NCI-H1436 (cell line): Measurements from ENCODE around the gene SAG.
"Not testable (repeated sequence)": the region's sequence is repeated elsewhere in the genome, so short reads cannot be mapped to it uniquely, and the experiment has no call there.

ENCODE experiments used
- DNase-seq: peaks from one replicate; lab custom pipeline; 2025; lab: John Stamatoyannopoulos, UW

SAG gene

DNA sequence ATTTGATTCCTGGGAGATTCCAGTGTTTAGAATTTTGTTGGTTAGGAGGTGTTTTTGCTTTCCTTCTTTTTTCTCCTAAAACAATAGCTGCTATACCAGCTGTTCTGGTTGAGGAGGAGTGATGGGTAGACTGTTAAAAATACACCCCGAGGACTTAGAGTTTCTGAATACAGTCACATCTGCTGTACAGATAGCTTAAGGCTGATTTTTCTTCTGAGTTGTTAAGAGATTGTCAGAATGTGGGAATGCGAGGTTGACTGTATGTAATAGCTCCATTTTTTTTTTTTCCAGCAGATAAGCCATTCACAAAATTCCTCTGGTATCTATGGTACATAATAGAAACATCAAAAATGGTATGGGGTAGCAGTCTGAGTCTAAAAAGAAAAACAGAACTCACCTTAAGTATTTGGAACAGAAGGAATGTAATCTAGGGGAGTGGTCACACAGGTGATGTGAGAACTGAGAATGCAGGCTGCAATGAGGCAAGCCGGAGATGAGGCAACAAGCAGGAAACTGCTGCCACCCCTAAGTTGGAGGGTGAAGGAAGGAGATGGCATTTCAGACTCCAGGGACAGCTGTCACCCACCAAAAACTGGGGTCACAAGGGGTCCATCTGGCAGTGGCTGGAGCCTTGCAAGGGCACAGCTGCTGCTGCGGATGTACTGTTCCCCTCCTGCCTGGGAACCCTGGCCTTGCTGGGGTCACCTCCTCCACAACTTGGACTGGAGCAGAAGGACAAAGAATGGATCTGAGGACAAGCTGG is 49.1 kb downstream of the SAG start:
- DNase-seq: no peak

DNA sequence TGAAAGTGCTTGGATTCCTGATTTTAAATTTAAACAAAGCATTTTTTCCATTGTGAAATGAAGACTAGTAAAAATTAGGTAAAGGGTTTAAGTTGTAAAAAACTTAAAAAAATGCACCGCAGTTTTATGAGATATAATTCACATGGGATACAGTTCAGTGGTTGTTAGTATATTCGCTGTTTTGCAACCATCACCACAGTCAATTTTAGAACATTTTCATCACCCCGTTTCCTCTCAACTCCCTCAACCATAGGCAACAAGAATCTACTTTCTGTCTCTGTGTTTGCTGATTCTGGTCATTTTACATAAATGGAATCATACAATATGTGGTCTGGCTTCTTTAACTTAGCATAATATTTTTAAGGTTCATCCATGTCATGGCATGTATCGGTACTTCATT is 50.7 kb downstream of the SAG start:
- no peak for DNase-seq

DNA sequence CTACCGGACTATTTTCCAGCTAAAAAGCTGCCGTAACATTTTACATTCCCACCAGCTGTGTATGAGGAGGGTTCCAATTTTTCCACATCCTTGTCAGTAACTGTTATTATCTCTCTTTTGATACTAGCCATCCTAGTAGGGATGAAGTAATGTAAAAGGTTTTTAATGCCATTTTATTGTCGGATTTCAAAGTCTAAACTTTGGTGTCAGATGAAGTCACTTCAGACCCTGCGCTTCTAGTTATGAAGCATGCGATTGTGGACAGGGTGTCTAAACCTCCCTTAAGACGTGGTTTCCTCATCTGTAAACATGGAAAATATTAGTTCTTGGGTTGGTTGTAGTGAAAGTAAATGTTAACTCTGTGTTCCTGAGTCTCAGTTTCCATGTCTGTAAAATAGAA is 51.3 kb downstream of the SAG start:
- no peak for DNase-seq

DNA sequence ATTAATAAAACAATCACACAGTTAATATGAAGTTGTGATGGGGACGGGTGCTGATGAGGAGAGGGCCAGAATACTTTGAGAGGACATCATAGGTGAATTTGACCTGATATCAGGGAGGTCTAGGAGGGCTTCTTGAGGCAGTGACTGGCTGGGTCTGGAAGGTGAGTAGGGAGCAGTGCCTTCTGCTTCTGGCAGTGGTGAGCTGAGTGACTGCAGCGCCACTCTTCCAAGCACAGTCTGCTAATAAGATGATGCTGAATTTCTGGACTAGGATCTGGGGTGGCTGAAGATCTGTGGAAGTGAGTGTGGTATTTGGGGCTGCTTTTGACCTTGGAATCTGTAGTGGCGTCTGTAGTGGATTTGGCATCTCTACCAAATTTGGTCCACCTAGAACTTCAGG is 52.2 kb downstream of the SAG start:
- DNase-seq: no peak

DNA sequence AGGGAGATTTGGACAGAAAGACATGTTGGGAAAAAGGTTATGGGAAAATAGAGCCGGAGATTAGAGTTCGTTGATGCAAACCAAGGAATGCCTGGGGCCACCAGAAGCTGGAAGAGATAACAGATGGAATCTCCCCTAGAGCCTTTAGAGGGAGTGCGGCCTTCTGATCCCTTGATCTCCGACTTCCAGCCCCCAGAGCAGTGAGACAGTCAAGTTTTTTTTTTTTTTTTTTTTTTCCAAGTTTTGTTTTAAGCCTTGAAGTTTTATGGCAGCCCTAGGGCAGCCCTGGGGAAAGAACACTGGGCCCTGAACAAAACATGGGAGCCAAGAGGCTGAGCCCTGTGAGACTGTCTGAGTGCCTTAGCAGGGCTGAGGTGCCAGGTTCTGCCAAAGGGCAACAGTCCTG is 53.2 kb downstream of the SAG start:
- DNase-seq: no peak

DNA sequence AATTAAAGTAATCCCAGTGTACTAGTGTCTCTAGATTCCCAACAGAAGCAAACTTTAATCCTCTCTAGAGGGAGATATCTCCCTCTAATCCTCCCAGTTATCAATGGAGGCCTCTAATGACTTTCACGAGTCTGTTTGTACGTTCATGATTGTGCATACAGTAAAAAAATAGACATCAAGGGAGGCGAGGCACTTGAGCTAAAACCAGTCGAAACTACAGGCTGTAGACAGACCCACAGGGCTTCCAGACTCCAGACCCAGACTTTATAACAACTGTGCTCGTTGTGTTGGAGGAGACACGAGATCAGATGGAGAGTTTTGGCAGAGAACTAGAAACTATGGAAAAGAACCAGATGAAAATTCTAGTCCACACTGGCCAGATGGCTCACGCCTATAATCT is 53.7 kb downstream of the SAG start:
- DNase-seq: no peak

DNA sequence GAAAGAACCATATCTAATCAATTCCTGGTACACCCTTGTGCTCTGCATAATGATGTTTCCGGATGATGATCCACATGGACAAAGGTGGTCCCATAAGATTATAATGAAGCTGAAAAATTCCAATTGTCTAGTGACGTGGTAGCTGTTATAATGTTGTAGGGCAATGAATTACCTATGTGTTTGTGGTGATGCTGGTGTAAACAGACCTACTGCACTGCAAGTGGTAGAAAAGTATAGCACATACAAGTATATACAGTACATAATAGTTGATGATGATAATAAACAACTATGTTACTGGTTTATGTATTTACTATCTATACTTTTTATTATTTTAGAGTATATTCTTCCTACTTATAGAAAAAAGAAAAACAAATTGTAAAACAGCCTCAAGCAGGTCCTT is 55.1 kb downstream of the SAG start:
- no peak for DNase-seq

DNA sequence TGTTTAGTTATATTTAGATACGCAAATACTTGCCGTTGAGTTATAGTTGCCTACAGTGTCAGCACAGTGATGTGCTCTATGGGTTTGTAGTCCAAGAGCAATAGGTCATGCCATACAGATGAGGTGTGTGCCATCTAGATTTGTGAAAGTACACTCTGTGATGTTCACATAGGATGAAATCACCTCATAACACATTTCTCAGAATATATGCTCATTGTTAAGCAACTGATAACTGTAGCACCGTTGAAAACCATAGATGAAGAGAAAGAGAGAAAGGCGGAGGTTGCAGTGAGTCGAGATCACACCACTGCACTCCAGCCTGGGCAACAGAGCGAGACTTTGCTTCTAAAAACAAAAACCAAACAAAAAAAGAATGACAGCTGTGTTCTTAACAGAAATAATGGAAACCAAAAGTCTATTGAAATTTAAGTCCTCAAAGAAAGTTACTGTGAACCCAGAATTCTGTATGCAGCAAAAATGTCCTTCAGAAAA is 56.2 kb downstream of the SAG start:
- DNase-seq: no peak

DNA sequence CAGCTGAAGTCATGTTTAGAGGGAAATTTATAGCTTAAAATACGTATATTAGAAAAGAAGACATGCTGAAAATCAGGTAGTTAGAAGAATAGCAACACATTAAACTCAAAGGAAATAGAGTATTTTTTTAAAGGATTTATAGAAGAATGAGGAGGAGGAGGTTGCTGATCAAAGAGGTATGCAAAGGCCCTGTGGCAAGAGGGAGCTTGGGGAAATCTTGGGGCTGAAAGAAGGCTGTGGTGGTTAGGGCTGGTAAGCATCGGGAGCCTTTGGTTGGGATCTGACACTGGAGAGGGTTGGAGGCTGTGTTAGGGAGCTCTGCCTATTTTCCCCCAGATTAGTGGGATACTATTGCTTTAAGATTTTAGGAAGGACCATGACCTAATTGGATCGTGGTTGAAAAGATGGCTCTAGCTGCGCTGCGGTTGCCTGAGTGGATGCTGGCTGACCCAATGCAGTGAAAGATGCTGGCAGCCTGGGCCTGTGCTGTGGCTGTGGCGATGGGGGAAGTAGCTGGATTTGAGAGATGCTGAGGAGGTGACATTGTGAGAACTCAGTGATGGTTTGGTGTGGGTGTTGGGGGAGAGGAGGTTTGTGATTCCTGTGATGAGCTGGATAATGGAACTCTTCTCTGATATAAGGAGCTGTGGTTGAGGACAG is 58.4 kb downstream of the SAG start:
- no peak for DNase-seq

DNA sequence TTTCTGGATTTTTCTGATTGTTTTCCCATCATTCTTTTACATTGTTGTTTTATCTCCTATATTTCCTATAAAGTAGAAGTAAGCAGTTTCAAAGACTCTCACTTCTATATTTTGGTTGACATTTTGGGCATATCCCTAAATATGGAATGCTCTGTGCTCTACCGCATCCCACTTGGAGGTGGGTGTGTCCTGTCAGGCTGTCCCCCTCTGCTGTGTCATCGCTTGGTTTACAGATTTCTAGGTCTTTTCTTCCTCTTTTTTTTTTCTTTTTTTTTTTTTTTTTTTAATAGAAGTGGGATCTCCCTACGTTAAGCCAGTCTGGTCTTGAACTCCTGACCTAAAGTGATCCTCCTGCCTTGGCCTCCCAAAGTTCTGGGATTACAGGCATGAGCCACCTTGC is 60.0 kb downstream of the SAG start:
- no peak for DNase-seq

DNA sequence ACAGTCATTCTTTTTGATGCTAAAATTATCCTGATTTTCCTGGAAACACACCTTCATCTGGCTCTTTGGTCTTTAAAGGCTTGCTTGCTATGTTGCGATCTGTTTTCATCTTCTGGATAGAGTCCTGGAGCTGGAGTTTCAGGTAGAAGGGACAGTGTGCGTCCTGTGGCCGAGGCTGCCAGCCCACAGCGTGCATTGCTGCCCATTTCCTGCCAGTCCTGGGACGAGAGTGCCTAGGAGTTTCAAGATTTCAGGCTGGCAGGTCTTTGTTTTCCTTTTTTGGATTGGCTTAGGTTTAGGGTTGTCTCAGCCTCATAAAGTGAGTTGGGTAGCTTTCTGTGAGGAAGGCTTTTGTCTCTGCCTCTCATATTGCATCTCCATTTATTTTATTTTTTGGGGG is 61.1 kb downstream of the SAG start:
- no peak for DNase-seq

DNA sequence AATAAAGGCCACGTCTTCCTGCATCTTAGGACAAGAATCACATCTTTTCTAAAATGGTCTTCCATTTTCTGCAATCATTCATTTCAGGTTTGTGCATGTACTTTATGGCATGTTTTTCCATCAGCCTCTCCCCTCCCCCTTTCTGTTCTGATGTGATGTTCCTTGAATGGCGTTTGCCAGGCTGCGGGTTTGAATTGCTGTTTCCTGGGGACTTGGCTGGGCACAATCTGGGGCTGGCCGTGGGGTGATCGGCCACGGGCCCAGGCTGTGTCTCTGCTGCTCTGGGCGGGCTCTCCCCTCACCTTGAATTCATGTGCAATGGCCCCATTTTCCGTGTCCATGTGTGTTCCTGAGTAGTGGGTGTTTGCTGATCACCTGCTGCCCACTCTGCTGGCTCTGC is 61.8 kb downstream of the SAG start:
- no peak for DNase-seq

DNA sequence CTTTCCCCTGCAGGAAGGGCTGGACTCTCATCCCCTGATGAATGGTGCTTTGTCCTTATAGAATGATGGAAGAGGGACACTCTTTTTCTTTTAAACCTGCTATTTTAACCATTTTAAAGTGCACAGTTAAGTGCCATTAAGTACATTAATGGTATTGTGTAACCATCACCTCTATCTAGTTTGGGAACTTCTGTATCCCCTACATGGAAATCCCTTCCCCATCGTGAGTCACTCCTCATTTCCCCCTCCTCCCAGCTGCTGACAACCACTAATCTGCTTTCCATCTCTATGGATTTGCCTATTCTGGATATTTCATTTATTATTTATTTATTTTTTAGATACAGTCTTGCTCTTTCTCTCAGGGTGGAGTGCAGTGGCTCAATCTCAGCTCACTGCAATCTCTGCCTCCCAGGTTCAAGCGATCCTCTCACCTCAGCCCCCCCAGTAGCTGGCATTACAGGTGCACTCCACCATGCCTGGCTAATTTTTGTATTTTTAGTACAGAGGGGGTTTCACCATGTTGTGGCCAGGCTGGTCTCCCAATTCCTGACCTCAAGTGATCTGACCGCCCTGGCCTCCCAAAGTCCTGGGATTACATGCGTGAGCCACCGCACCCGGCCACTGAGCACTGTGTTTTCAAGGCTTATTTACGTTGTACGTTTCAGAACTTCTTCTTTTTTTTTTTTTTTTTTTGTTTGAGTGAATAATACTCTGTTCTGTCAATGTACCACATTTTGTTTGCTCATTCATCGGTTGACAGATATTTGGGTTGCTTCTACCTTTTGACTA is 62.5 kb downstream of the SAG start:
- no peak for DNase-seq

DNA sequence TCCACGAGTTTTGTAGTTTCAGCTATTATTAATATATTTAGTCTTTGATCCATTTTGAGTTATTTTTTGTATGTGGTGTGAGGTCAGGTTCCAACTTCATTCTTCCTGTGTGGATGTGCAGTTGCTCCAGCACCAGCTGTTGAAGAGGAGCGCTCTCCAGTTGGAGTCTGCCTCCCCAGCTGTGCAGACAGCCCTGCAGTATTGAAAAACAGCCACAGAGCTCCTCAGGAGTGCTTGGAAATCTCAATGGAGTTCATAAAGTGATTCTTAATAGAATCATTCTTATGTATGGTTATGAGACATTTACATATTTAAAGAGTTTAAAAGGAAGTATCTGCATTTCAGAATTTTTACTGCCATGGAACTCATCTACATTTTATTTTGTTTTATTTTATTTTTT is 64.0 kb downstream of the SAG start:
- no peak for DNase-seq

DNA sequence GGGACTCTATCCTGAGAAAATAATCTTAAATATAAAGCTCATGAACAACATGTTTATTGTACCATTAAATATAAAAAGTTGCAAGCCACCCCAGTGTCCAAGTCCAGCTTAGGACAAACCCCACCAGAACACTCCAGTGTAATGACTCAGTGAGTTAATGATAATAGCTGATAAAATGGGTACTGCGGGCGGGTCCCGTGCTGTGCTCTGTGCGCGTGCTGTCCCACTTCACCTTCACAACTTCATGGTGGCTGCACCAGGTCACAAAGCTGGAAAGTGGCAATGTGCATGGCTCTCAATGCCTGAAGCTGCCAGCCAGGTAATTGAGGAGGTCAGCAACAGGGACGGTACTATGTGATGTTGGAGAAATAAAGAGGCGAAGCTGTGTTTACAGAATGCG is 65.2 kb downstream of the SAG start:
- no peak for DNase-seq

DNA sequence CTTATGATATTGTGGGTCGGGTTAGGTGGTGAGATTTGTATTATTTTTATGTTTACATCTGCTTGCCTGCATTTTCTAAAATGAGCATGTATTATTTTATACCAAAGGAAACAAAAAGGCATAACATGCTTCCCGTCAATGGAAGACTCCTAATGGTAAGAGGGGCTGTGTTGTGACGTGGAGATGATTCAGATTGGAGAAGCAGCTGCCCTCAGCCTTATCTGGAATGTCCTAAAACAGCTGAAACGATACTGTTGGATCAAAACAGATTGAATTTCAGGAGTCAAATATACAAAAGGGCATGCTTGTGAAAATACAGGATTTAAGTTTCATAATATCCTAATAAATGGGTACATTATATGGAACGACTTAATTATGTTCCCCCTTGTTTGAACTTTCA is 65.7 kb downstream of the SAG start:
- DNase-seq: no peak

DNA sequence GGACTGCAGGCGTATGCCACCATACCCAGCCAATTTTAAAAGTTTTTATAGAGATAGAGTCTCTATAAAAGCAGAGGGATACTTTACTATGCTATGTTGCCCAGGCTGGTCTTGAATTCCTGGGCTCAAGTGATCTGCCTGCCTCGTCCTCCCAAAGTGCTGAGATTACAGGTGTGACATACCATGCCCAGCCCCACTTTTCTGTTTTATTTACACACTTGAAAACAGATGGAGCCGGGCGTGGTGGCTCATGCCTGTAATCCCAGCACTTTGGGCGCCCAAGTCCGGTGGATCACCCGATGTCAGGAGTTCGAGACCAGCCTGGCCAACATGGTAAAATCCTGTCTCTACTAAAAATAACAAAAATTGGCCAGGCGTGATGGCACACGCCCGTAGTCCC is 67.2 kb downstream of the SAG start:
- DNase-seq: not testable (repeated sequence)

DNA sequence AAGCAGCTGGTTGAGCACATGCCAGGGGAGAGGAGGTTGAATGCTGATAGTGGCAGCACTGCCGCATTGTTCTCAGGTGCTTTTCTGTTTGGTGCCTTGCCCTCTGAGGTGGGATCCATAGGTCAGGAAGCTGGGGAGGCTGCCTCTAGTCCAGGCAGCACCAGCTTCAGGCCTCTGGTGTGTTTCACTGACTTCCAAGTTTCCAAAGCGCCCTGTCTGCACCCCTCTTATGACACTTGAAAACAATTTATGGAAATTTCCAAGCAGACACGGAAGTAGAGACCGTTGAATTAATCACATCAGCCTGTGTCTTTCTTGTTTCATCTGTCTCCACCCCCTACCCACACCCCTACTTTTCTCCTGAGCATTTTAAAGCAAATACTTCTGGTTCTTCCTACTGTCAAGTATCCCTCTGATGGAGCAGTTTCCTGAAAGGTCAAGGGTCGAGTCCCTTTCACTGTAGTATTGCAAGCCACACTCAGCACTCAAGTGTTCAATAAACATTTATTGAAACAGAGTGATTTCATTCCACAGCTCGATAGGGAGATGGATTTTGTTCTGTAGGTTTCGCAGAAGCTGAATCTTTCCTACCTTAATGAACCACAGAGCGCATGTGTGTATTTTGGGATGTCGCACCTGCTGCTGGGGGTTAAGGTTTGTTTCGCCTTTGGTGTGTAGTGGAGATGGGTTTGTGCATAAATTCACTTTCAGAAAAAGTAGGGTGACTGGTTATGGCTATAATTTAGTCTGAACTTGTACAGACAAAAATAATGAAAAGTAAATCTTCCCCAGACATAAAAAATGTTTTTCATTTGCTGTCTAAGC is 68.1 kb downstream of the SAG start:
- no peak for DNase-seq

DNA sequence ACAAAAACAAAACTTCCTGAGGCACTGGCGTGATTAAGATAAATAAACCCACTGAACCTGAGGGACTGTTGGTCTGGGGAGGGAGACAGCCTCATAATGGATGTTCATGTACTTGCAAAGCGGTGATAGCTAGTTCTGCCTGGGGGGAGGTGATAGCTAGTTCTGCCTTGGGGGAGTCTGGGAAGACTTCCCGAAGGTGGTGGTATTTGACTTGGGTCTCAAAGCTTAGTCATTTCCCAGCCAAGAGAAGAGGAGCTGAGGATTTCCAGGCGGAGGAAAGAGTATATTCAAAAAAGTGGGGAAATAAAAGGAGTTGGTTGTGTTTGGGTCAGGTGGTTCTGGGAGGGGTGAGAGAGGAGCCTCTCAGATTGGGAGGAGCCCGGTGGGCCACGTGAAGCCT is 71.4 kb downstream of the SAG start:
- no peak for DNase-seq

DNA sequence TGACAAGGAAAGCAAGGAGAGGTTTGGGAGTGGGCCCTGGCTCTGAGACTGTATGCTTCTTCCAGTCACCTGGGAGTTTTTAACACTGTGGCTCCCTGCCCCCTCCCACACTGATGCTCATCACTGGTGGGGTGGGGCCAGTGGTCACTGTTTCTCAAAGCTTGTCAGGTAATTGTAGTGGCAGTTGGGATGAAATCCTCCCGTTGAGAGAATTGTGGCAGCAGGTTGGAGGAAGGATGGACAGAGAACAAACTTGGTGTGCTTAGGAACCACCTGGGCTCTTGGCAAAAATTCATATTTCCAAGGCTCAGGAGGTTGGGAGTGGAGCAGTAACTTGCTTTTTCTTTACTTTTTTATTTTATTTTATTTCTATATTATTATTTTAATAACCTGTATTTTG is 71.8 kb downstream of the SAG start:
- DNase-seq: no peak

DNA sequence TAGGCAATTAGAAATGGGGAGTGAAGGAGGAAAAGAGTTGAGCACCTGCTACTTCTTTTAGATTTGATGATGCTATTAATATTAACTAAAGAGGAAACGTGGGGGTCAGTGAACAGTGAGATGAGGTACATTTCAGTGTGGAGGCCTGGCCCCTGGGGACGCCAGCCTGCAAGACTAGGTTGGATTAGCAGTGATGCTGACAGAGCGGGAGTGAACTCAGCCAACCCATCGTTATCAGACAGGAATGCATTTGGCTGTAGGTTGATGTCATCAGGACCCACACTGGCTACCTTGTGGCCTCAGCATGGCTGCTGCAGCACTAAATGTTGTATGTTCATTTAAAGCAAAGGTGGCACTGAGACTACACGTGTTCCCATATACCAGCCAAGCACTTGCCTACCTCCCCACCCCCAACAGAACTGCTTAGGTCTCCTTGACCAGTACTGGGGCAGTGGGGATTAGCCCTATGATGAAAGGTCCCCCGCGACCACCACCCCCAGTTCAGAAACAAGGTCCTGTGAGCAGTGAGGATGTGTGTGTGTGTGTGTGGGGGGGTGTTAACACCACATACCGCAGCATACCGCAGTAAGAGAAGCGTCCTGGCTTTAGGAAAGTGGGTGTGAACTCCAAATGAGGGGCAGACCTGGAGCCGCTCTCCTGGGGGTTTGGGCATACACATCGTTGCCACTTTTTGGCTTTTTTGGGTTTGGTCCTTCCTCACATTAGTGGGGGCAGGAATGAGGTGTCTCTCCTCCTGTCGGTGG is 72.7 kb downstream of the SAG start:
- DNase-seq: no peak
